GM15510 (cell line): ENCODE results near the gene GLI2.

Source experiments
- POLR2A ChIP-seq: IDR thresholded peaks from 3 replicates; pipeline ENCODE4 v1.6.1; 2011; ENCODE audit warnings: borderline replicate concordance; ENCODE audit not compliant: insufficient read length; ENCODE audit errors: extremely low read depth

Gene GLI2

DNA sequence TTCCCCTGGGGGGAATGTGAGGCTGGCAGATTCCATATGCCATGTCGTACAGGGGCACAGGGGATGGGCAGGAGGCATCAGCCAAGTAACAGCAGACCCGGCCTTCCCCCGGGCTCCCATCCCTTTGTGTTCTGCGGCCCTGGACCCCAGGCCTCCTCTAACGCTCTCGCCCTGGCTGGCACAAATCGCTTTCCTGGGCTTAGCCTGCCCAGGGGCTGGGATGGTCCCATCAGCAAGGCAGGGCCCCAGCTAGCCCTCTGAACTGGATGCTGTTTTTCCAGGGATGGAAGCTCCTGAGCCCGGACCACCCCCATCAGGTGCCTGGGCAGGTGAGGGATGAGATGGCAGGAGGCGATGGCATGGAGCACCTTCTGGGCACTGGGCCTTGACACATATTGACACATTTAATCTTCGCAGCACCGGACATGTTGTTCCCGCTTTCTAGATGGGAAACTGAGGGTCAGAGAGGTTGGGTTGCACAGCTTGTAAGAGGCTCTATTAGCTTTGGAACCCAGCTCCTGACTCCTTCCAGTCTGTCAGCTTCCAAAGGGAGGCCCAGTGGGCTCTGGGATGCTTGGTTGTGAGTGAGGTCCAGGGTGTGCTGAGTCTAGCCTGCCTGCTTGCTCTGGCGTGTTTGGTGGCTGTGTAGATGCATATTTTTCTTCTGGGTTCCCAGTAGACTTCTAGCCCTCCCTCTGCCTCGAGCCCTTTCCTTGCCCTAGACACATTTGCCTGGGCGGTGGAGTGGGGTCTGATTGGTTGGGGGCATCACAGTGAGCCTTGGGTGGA lies 40.3 kb downstream of the GLI2 start:
- no peak for TF ChIP-seq POLR2A

DNA sequence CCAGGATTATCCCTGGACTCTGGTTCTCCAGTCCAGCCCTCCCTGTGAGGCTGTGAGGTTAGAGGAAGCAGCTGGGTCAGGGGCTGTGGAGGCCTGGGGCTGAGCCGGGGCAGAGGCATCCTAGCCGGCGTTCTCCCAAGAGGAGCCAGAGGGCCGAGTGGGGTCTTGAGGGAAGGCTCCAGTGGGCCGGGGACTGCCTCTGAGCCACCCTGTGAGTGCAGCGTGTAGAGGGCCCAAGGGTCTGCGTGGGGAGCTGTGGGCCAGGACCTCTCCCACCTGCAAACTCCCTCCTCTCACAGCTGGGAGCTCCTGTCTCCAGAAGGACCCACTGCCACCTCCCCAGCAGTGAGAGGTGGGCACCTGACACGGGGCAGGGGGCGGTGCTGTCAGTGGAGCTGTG lies 41.0 kb downstream of the GLI2 start:
- no peak for TF ChIP-seq POLR2A

DNA sequence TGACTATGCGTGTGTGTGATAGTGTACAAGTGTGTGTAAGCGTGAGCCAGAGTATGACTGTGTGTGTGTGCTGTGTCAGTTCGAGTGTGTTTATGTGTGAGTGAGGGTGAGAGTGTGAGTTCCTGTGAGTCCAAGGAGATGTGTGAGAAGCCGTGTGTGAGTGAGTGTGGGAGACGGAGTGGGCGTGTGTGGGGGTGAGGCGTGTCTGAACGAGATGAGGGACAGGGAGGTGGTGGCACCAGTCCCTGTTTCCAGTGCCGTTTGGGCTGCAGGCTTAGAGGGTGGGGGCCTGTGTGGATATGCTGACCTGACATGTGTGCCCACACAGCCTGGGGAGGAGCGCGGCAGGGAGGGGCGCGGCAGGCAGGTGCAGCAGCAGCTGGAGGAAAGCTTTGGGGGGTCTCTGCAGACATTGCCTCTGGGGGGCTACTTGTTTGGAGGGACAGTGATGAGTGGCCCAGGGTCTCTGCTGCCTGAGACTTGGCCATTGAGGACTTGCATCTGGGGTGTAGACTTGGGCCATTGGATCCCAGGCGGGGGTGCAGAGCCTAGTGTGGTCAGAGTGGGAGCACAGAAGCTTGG lies 41.6 kb downstream of the GLI2 start:
- no peak for TF ChIP-seq POLR2A

DNA sequence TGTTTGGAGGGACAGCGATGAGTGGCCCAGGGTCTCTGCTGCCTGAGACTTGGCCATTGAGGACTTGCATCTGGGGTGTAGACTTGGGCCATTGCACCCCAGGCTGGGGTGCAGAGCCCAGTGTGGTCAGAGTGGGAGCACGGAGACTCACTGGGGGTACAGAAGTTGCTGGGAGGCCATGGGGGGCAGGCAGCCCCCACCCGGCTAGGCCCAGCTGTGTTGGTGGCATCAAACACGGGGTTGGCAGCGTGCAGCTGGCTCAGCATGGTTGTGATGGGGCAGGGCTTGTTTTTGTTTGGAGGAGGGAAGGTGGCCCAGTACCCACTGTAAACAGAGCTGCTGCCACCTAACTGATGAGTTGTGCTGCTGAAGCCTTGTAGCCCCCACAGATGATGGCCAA lies 42.1 kb downstream of the GLI2 start:
- TF ChIP-seq POLR2A = no peak

DNA sequence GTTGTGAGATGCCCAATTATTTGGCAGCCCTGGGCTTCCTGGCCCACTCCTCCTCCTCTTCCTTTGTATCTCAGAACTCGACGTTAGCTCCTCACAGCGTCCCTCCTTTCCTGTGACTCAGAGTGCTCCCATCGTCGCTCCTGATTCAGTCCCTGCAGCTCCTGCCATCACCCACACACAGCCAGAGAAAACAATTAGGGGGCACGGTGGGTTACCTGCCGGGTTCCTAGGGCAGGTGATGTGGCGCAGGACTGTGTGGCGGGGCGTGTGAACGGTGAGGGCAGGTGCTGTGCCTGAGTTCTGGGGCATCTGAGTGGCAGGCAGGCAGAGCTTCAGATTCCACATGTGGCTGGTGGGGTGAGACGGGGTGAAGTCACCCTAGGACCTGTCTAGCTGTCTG lies 42.6 kb downstream of the GLI2 start:
- no peak for TF ChIP-seq POLR2A

DNA sequence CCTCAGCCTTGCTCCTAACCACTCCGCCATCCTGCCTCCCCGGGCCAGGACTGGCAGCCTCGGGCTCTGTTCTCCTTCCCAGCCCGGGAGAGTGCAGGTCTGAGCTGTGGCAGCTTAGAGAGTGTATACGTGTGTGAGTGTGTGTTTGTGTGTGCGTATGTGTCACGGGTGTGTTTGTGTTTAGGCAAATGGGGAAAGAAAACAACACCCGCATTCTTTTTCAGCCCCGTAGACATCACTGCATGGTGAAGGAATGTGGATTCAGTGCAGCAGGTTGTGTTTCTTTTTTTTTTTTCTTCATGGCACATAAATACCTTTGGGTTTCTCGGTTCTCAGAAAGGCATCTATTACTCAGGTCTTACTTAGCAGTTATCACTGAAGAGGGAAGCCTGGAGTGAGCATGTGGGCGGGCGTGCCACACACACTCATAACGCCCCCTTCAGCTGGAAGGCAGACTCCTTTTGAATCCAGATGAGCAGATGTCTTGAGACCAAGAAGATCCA lies 44.2 kb downstream of the GLI2 start:
- TF ChIP-seq POLR2A = no peak

DNA sequence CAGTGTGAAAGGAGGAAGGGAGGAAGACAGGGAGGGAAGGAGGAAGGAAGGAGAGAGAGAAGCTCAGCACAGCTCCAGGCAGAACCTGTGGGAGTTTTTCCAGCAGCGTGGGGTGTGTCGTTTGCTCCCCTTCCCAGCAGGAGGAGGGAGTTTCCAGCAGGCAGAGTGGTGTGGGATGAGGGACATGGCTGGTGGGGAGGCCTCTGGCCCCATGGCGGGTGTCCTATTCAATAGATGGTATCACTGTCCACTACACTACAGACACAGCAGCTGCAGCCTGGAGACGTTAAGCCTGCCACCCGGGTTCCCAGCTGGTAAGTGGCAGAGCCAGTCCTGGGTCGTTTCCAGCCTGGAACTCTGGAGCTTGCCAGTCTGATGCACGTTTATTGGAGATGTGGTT lies 44.7 kb downstream of the GLI2 start:
- no peak for TF ChIP-seq POLR2A

DNA sequence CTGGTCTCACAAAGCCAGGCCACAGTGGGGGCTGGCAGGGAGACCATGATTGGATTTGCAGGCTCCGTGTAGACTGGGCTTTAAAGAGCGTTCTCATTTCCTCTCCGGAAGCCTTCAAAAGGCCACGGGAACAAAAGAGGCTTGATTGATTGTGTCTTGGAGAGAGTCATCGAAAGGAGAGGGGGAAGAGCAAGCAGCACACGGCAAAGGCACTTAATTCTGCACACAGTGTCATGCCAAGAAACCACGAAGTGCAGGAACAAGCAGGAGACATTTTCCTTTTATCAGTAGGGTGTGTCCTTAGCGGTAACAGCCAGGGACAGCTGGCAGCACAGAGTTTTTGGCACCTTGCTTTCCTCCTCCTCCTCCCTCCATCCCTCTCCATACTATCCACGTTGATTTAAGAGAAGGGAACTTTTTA lies 47.7 kb downstream of the GLI2 start:
- no peak for TF ChIP-seq POLR2A

DNA sequence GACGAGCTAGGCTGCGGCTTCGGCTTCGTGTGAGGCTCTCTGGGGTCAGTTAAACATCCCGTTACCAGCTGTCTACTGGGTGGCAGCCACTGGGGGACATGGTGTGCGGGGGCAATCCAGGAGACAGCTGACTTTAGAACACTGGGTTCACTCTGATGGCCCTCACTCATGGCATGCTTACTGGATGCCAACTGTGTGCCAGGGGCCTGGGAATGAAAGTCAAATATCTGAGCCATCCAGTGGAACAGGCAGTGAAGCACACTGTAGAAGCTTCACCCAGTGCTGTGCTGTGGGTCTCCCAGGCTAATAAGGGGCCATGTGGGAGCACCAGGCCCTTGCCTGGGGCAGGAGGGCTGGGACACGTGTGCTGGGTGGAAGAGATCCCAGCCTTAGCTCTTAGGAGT lies 48.3 kb downstream of the GLI2 start:
- TF ChIP-seq POLR2A = no peak
